Spleen (tissue), 7 donors: Measurements from ENCODE around the gene RPS17.

ENCODE experiments used
- POLR2A ChIP-seq, 3 donors: fragments of 450-650 bp; IDR thresholded peaks; one replicate each; pipeline ENCODE4 v1.5.1; 2017; ENCODE audit warnings: antibody characterized with exemption in 3 of 3, mild to moderate bottlenecking in 1 of 3
- POLR2AphosphoS5 ChIP-seq, 3 donors: sonication (generic); formaldehyde crosslinking; IDR thresholded peaks; one replicate each; pipeline ENCODE4 v1.5.1; 2017; ENCODE audit warnings: antibody characterized with exemption in 3 of 3
- TF ChIP-seq, protein P1 (sequence below), 11 experiments: fragments of 200-600 bp in 7 of 11; fragments of 450-650 bp in 4 of 11; sonication (generic) in 4 of 11; IDR thresholded peaks in 8 of 11; conservative IDR thresholded peaks in 3 of 11; 1 replicate in 7 of 11; 2 replicates in 4 of 11; pipeline versions ENCODE4 v1.4.0 to v1.8.0; 2016 to 2021; ENCODE audit warnings: antibody characterized with exemption in 11 of 11, inconsistent platforms in 4 of 11, mild to moderate bottlenecking in 1 of 11
- donor health status: DM: no; HTN: no; CAD: no; lungs with moderate emphysema.
- donor health status: DM: no; HTN: no; CAD: no.
- donor health status: DM: no; HTN: no; CAD: no.

DNA sequence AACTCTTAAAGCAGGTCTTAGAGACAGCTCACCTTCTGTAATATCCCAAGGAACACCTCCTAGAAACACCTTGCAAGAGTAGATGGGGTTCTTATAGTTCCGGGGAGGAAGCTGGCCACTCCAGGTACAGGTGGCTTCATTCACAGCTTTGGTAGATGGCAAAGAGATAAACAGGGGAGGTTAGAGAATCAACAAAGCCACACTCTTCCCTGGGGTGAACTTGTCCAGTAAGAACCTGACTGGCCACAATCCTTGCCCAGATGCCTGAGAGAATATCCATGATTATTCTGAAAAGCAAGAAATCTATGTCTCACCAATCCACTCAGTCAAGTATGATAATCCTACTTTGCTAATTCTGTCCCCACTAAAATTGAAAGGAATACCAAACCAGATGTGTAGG, 13.6 kb upstream of the RPS17 start:
- TF ChIP-seq POLR2A (IDR thresholded peaks at IDR 0.05), result no peak
- TF ChIP-seq, protein P1, sequence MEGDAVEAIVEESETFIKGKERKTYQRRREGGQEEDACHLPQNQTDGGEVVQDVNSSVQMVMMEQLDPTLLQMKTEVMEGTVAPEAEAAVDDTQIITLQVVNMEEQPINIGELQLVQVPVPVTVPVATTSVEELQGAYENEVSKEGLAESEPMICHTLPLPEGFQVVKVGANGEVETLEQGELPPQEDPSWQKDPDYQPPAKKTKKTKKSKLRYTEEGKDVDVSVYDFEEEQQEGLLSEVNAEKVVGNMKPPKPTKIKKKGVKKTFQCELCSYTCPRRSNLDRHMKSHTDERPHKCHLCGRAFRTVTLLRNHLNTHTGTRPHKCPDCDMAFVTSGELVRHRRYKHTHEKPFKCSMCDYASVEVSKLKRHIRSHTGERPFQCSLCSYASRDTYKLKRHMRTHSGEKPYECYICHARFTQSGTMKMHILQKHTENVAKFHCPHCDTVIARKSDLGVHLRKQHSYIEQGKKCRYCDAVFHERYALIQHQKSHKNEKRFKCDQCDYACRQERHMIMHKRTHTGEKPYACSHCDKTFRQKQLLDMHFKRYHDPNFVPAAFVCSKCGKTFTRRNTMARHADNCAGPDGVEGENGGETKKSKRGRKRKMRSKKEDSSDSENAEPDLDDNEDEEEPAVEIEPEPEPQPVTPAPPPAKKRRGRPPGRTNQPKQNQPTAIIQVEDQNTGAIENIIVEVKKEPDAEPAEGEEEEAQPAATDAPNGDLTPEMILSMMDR (IDR thresholded peaks at IDR 0.05 in 8 of 11, conservative IDR thresholded peaks at IDR 0.05 in 3 of 11), result no peak
- TF ChIP-seq POLR2AphosphoS5 (IDR thresholded peaks at IDR 0.05), result no peak
